HG03520 (cell line): Measurements from ENCODE around the gene REM1.
A peak's percentile ranks its signal among the peaks of the same experiment; 100 is the strongest.
"Not testable (repeated sequence)": the region's sequence is repeated elsewhere in the genome, so short reads cannot be mapped to it uniquely, and the experiment has no call there.

Experiments used
- ATAC-seq: cut with Tn5 transposase; IDR thresholded peaks from one replicate; pipeline ENCODE4 v1.9.1; 2021; ENCODE audit warnings: mild to moderate bottlenecking, moderate library complexity; ENCODE audit not compliant: unreplicated experiment

The REM1 gene

DNA sequence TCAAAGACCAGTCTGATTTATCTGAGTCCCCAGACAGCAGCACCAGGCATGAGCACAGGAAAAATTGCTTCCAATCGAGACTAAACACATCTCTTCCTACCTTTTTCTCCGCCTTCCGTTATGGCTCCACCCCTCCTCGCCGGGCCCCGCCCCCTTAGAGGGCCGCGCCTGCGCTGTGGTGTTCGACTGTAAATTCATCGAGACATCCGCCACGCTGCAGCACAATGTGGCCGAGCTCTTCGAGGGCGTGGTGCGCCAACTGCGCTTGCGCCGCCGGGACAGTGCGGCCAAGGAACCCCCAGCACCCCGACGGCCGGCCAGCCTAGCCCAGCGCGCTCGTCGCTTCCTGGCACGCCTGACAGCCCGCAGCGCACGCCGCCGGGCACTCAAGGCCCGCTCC is 8.9 kb downstream of the REM1 start:
- ATAC-seq: no peak

DNA sequence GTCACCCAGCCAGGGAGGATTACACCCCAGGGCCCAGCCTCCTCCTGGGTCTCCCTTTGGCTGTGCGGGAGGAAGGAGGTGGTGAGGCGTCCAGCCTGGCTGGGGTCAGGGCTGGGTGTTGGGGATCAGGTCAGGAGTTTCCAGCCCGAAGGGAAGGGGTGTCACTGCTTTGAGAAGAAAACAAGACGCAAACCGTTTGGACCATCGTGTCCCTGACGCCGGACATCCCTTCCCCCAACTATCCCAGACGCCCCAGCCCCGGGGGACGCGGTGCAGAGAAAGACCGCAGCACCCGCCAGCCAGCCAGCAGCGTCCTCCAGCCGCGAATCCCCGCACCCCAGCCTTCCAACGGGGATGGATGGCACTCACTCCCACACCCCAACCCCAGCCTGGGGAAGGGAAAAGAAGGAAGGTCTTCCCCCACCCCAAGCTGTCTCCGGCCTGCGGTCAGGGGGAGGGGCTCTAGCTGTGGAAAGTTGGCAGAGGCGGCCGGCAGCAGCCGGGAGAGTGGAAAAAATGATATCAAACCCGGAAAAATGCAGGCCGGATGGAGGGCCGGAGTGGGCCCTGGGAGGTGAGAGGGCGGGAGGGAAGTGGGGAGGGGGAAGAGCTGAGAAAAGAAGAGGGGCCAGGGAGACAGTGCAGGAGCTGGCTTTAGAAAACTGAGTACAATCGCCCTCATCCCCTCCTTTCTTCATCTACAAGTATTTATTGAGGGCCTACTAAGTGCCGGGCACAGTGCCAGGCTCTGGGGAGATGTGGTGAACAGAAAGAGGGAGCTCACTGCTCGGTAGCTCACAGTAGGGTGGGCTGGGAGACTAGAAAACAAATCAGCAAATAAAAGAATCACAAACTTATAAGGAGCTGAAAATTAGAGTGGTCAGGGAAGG is 10.6 kb downstream of the REM1 start:
- ATAC-seq: no peak

- no peak for ATAC-seq
These were observed 13.0 kb downstream of the REM1 start for GRCh38 chr20:31488115-31488514.

- ATAC-seq: no peak
These were observed 14.1 kb downstream of the REM1 start for GRCh38 chr20:31489152-31489551.

DNA sequence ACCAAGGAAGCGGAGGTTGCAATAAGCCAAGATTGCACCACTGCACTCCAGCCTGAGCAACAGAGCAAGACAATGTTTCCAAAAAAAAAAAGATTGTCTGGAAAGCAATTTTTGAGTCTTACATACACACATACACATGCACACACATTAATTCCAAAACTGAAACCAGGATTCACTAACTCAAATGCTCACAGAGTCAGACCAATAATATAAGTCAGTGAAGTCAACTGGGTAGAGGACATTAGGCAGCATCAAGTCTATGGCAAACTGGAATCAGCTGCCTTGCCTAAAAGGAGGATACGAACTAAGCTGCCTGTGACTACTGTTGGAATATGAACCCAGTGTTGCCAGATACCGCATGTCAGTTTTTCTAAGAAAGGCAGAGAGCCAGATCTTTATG is 15.7 kb downstream of the REM1 start:
- no peak for ATAC-seq

DNA sequence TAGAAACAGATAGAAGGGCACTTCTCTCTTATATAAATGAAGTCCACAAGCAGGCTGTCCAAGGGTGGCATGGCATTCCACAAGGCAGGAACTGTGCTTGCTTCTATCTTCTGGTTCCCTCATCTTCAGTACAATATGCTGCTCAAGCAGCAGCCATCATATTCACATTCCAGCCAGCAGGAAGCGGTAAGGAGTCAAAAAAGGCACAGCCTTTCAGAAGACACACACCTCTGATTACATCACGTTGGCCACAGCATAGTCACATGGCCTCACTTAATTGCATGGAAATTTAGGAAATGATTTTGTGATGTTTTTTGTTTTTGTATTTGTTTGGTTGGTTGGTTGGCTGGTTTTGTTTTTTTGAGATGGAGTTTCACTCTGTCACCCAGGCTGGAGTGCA is 19.0 kb downstream of the REM1 start:
- no peak for ATAC-seq

GRCh38 chr20:31496761-31497295 is 21.7 kb downstream of the REM1 start:
- ATAC-seq: no peak

- no peak for ATAC-seq
These were observed 22.9 kb downstream of the REM1 start for GRCh38 chr20:31497838-31498540.

DNA sequence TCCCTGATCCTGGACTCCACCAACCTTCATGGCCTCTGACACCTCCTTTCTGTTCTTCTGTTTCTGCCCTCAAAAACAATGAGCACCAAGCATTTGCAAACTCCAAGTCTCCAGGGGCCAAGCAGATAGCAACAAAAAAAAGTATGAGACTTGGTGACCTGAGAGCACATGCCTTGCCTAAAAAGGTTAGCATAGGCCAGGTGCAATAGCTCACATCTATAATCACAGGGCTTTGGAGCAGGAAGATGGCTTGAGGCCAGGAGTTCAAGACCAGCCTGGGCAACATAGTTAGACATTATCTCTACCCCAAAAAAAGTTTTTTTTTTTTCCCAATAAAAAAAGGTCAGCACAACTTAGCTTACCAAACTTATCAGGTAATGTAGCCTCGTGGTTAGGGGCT is 25.4 kb downstream of the REM1 start:
- ATAC-seq: no peak

GRCh38 chr20:31502884-31503673 is 28.0 kb downstream of the REM1 start:
- peak; percentile 97 for ATAC-seq

DNA sequence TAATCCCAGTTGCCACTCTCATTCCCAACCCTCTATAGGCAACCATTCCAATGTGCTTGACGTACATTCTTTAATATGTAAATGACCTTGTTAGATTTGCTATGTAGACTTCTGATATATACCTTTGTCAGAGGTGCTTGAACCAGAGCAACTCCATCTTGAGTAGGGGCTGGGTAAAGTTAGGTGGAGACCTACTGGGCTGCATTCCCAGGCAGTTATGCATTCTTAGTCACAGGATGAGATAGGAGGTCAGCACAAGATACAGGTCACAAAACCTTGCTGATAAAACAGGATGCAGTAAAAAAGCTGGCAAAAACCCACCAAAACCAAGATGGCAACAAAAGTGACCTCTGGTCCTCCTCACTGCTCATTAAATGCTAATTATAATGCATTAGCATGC is 30.8 kb downstream of the REM1 start:
- ATAC-seq: no peak

GRCh38 chr20:31508517-31509244 is 33.6 kb downstream of the REM1 start:
- no peak for ATAC-seq

- ATAC-seq: peak; percentile 86
These were observed 39.3 kb downstream of the REM1 start, which contains the start of gene HM13 for GRCh38 chr20:31514154-31515071. Gene HM13 (plus strand): TSS chr20:31514442. CDS start chr20:31514552, 110 bp downstream.

DNA sequence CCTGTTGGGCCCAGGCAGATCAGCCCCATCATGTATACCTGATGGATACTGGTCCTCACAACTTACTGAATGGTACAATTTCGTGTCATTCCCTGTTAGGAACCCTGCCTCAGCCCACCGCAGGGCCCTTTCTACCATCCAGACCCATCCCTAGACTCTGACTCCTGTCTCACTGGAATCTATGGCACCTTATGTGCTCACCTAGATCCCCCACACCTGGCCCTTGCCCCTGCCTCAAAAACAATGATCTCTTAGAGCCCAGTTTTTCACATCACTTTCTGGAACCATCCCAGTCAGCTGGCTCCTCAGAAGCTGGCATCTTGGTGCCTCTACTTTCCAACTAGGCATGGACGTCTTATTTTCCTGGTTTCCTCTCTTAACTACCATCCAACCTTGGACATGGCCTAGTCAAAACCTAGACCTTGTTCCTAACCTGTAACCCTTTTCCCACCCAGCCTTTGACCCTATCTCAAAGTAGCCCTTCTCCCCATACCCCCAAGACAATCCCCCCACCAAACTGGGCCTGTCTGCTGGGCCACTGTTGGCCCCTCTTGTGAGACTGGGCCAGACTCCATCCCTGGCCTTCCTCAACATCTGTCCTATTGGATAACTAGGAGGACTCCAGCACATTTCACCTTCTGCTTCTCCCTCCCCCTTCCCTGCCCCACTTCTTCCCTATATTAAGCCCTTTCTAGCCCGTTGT is 40.1 kb downstream of the REM1 start:
- ATAC-seq: no peak

DNA sequence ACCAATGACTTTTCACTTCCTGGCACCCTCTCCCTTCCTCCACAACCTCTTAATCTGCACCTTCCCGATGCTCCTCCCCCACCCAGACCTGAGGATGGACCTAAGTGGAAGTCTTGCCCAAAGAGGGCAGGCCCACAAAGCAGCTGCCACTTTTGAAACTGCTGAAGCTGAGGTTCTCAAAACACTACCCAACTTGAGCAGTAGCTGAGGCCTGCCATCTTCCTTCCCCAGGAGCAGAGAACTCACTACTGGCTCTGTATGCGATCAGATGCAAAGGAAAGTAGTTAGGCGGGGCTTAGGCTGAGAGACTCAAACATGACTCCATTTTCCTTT is 40.7 kb downstream of the REM1 start:
- ATAC-seq: no peak

DNA sequence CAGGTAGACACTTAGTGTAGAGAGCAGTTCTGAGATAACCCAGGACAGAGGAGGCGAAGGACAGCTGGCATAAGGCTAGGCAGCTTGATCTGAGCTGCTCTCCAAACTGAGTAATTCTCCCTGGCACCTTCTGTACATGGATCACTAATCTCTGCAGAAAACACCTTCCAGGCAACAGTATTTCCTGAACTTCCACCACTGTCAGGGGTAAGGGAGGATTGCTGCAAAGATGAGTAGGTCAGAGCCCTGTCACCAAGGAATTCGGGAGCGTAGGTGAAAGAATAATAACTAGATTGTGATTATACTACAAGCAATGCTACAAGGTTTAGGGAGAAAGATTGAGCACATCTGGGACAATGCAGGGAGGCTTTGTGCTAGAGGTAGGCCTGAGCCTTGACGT is 41.1 kb downstream of the REM1 start:
- ATAC-seq: no peak

GRCh38 chr20:31516651-31517050 is 41.6 kb downstream of the REM1 start:
- no peak for ATAC-seq

GRCh38 chr20:31517373-31517772 is 42.3 kb downstream of the REM1 start:
- ATAC-seq: no peak

DNA sequence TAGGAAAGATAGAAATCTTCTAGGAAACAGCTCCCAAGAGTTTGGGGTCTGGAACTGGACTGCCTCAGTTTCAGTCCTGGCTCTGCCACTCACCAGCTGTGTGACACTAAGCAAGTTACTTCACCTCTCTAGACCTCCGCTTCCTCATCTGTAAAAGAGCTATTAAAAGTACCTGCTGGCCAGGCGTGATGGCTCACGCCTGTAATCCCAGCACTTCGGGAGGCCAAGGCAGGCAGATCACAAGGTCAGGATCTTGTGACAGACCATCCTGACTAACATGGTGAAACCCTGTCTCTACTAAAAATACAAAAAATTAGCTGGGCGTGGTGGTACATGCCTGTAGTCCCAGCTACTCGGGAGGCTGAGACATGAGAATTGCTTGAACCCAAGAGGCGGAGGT is 46.2 kb downstream of the REM1 start:
- not testable (repeated sequence) for ATAC-seq
